HG03457 (cell line): ENCODE results near the gene NTM.

Experiments
- ATAC-seq: cut with Tn5 transposase; IDR thresholded peaks from one replicate; pipeline ENCODE4 v1.9.1; 2021; ENCODE audit warnings: moderate number of reproducible peaks; ENCODE audit not compliant: unreplicated experiment

The NTM gene

DNA sequence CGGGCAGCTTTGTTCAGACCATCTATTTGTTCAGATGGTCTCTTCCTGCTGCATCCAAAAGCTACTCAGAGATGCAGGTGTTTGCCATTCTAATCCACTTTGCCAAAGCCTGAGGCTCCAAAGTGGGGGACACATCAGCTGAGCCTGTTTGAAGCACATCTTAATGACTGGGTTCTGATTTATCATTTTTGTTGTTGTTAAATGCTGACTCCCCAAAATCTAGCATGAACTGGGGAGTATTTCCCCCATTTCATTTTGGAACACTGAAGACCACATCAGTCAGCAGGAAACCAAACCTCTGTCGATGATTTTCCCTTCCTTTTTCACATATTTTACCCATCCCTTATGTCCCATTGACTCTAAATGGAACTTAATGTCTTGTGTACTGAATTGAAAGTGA lies 262.6 kb downstream of the NTM start:
- no peak for ATAC-seq

DNA sequence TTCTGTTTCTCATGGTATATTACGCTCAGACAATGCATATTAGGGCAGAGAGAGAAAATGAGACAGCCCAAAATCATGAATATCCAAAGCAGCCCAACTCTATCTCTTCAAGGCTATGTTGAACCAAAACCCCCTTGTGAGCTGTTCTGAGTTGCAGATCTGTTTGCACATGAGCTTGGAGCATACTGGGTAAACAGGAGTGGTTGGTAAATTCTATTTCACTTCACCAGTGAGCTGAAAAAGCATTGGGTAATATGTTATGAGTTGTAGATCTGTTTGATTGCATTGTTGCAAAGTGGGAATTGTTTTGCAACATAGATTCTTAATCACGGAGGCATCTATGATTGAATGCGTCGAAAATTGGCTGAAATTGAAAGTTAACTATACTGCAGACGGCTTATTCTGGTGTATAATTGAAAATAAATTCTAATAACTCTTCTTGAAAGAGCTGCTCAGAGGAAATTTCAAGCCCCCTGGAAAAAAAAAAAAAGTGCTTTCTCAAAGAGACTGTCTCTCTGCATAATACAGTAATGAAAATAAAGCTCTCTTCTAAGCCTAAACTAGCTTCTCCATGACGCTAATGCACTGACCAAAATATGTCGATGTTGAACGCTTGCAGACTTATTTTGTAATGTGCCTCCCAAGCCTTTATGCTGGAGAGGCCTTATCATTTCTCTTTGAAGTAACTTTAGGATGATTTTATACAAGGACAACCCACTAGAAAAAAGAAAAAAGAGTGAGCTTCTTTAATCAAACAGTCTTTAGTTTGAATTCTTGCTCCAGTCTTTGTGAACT lies 263.7 kb downstream of the NTM start:
- ATAC-seq, result no peak

DNA sequence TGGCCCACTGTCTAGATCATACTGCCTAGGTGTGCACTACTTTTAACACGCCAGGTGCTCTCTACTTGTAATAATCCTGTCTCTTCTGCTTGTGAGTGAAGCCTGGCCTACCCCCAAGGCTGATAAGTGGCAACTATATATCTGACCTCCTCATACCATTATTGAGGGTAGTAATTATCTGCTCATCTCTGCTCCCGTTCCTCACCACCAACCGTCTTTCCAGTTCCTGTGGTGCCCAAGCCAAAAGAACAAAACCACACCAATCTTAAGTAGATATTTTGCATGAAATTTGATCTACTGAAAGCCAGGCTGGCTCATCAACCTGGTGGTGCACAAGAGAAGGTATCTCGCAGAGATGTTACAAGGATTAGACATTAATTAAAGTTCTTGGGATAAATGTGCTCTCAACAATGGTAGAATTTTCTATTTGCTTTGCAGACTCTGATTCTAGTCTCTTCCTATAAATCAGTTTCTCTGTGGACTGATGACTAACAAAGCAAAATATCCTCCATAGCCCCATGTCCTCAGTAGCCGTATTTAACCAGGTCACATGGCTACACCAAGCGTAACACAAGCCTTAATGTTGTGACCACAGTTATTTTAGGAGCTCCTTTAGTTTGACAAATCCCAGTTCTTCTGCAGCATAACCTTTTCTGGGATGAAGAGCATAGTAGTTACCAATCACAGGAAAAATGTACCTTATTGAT lies 267.2 kb downstream of the NTM start:
- no peak for ATAC-seq

DNA sequence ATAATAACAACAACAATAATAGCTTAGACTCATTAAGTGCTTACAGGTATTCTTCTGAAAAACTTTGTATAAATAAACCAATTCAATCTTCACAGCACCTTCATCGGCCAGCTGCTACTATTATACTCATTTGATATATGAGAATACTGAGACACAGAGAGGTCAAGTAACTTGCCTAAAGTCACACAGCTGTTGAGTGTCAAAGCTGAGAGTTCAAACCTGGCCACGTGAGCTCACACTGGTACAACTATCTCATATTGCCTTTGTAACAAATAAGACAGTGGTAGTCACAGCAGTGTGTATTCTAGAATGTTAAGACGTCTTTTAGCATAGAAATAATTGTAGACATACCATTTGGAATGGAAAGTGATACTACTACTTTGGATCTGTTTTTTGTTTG lies 268.5 kb downstream of the NTM start:
- ATAC-seq, result no peak

DNA sequence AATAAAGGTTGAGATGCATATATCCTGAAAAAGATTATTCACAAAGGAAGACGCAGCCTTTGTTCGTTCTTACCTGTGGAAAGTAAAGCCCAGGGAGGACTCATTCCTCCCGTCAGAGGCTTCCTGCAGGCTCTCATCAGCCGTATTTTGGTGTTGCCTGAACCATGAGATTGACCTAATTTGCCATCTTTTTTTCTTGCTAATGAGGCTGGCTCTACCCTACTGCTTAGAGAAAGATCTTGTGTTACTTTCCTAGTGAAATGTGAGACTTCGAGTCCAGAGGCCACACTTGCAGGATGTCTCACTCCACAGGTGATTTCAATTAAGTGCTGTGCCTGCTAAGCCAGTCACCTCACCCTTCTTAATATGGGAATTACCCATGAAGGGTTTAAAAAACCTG lies 269.9 kb downstream of the NTM start:
- no peak for ATAC-seq

DNA sequence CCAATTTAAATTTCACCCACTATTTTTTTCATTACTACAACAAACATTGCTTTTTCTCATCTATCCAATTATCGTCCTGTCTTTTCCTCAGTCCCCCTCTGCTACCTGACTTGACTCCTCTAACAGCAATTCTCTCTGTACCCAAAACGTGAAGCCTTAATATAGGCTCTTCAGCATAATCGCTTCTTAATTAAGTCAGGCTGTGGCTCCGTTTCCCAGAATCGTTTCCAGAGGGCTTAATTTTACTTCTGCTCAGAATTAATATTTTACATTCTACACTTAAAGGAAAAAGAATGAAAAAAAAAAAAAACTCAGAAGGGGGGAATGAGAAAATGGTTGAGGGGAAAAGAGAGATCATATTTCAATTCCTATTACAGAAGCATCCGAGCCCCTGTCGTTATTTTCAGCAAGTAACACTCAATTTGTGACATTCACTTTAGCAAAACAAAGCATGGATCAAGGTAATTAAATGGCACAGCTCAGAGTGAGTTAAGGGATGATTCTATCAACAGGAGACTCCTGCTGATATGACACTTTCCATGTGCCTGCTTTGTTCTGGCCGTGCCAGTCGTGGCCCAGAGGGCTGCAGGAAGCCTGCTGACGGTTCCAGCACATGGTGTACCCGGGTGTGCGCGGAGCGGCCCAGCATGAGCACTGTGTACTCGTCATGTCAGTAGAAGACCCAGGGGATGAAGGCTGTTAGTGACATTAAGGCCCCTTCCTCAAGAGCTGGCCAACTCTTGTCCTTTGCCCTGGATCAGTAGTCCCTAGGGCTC lies 272.5 kb downstream of the NTM start:
- ATAC-seq, result no peak

DNA sequence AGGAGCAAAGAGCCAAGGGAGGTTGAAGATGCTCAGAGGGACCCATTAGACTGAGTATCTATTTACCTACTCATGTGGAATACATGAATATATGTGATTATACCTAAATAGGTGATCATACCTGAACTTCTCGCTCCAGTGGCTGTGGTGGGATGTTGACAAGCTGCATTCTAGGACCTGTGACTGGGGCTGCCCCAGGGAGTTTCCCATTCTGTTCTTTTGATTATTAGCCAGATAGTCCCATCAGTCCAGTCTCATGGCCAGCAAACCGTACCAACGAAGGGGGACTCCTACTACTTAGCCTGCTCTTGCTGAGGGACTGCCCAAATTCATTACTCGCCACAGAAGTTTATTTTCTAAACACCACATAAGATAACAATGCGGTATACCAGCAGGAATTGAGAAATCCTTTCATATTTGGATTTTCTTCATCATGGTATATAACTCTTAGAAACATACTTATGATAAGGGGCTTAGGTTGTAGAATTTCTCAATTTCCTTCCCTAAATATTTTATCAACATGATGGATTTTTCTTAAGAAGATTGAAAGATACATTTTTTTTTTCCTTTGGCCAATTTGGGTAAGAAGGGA lies 273.9 kb downstream of the NTM start:
- ATAC-seq, result no peak

DNA sequence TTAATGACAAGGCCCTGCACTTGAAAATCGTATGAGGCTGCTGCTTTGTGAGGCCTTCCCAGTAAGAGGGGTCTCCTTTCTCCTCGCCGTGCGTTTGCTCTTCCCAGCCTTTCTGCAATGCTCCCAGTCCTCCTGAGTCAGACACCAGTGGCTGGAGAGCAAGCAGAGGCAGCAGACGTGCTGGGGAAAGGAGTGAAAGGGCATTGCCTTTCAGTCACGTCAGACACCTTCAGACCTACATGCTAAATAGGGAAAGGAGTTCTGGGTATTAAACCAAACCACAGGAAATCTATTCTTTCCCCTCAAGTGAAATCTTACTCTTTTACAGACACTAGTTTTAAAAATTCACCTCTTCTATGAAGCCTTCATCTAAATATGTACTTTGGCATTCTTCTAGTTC lies 274.8 kb downstream of the NTM start:
- ATAC-seq, result no peak

DNA sequence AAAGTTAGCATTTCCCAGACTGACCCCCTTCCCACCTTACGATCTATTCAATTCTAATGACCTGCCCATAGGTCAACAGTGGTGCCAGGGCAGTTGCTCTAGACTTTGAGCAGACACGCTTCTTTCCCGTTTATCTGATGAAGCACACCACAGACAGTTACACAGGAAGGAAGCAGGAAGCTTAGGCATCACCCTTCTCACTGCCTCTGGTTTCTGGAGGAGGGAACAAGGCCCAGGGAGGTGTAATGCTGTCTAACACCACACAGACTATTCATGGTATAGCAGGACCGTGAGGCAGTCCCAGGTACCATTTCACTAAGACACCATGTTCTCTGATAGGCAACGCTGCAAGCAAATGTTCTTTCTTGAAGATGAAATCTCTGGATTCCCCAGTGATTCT lies 279.4 kb downstream of the NTM start:
- no peak for ATAC-seq

DNA sequence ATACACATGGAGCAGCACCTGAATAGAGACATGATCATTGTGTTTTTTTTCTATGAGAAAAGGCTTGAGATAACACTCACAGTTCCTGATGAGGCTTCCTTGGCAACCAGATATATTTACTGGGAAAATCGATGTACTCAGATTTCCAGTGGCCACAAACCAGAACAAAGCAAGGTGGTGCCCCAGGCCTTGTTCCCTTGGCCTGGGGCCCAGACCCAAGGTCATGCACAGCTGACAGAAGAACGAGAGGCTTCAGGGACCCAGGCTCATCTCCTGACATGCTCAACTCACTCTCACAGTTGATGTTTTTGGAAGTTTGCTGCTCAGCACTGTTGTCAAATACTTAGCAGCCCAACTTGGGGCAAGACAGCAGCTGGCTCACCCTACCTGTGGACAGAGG lies 281.8 kb downstream of the NTM start:
- no peak for ATAC-seq

DNA sequence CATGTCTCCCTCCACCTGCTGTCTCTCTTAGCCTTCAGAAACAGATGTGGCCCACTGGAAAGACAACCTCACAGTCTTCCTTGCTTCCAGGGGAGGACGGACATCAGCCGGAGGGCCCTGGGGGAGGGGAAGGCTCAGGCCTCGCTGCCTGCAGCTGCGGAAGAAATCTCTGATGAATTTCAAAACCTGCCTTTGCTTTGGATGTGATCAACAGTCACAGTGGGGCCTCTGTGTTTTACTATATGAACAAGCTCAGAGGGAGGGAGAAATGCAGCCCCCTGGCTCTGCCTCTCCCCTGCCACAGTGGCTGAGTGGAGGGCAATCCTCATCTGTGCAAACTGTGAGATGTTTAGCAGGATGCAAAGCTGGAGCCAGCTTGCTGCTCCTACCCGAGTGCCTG lies 282.8 kb downstream of the NTM start:
- no peak for ATAC-seq

DNA sequence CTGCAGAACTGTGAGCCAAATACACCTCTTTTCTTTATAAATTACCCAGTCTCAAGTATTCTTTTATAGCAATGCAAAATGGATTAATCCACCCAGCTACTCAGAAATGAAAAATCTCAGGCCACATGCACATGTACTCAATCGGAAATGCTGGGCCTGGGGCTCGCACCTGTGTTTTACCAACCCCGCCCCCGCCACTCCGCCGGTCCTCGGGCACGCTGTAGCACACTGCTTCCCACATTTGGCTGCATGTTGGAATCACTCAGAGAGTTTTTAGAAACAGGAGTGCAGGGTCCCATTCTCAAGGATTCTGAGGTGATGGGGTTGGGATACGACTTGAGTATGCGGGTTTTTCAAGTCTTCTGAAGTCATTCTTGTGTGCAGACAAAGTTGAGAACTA lies 284.4 kb downstream of the NTM start:
- no peak for ATAC-seq

DNA sequence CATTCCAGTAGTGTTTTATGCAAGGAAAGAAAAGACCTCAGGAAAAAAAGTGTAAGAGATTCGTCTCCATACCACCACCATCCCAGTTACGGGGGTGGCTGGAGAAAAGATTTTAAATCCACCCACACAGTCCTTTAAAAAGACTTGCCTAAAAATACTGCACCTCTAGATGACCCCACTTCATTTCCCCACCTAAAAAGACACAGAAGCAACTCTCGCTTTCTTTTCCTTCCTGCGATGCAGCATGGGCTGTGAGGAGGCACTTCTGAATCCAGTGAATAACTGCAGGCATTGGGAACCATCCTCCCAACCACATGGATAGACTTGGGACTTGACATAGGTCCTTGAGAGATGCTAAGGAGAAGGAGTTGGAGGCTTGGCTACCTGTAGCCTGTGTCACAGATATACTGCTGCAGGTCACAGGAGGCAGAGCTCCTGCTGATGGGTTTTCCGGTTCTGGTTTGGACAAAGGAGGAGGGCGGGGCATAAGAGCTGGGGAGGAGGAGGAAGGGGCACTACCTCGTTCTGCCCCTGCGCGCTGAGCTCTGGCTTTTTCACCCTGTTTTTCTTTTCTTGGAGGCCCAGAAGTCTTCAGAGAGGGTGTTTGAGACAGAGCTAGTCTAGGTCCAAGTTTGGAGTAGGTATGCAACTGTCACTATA lies 285.9 kb downstream of the NTM start:
- ATAC-seq, result no peak

DNA sequence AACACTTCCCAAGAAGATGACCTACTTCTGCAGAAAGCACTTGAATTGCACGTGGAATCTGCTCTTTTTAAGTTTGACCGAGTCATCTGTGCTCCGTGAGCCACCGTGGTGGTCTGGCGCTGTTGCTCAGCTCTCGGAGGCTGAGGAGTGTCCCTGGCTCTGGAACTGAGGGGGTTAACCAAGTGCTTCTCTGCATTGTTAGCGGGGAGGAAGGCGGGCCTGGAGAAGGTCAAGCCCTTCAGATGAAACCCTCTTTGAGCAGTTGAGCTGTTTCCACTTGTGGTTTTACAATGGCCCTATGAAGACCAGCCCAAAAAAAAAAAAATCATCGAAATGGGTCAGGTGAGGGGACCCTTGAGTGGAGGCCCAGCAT lies 286.4 kb downstream of the NTM start:
- no peak for ATAC-seq

DNA sequence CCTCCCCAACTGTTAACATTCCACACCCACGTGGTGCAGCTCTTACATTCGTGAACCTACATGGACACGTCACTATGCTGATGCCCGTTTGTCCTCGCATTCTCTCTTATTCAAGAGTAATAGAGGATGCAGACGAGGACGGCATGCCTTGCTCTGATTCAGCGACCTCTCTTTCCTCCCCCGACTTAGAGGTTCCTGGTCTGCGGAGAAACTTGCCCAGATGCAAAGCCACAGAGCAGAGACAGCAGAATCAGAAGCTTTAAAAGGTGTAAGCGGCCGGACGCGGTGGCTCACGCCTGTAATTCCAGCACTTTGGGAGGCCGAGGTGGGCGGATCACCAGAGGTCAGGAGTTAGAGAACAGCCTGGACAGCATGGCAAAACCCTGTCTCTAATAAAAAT lies 288.0 kb downstream of the NTM start:
- no peak for ATAC-seq

DNA sequence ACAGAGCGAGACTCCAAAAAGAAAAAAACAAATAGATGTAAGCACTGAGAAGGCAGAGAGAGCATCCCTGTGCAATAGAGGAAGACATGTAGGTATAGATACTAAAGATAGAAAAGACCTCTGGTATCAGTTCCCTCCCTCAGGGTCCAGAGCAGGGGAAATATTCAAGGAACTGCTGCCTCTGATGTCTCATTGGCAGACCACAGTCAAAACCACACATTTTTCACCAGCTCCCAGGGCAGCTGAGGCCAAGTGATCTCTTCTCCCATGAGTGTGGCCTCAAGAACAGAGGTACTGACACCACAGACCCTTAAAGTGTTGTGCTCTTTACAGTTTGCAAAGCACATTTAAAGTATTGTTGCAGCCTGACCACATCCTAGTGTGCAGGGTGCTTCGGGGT lies 288.5 kb downstream of the NTM start:
- ATAC-seq, result no peak

DNA sequence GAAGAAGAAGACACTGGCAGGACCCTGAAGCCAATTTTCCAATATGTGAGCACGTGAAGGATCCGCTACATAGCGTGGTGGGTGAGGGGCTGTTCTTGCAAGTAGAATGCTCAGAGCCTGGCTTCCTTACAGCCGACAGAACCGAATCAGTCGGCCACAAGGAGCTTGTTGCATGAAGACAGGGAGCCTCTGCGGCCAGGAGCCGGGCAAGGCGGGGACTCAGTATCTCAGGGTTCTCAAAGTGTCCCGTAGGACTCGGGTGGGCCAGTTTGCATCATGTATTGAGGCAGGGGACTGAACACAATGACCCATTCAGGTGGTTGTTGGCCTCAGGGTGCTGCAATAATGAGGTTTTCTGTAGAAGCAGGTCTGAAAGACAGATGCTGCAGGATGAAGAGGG lies 289.5 kb downstream of the NTM start:
- ATAC-seq, result no peak

DNA sequence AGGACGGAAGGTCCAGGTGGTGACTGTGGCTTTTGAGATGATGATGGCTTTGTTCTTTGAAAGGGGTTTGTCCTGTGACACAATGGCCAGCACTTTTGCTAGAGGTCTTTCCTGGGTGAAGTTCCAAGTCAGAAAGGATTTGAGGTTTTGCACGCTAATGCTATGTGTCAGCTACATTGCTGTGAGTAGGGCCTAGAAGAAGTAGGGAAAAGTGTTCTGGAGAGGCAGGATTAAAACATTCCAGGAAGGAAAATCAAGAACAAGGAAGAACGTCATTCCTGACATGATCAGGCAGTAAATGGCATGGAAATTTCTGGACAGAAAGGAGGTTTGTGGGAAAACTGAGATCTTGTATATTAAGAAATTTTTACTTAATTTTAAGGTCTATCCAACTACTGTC lies 290.7 kb downstream of the NTM start:
- no peak for ATAC-seq

DNA sequence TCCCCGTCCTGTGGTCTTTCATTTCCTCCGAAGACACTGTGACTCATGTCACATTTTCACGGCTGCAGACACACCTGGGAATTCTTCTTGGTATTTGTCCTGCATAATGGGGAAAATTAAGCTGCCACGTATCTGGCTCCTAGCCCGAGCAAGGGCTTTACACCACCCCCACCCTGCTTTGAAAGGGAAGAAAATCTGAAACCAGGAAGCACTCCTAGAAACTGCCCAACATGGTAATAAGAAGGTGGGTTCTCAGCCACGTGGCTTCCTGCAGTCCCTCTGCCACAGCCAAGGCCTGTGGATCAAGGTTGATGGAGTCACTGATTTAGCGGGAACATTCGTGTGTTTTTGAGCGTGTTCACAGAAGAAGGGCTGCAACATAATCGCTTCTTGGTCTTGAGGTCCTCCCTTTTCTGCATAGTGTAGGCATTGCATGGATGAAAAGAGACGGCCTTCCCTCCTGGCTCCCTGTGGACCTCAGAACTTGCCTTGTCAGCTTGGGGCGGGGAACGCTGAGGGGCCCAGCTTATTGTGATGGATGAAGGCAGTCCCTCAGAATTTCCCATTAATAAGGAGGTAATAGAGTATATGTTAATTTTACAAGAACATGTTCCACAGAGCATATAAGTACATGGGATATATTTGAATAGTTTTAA lies 292.0 kb downstream of the NTM start:
- ATAC-seq, result no peak

DNA sequence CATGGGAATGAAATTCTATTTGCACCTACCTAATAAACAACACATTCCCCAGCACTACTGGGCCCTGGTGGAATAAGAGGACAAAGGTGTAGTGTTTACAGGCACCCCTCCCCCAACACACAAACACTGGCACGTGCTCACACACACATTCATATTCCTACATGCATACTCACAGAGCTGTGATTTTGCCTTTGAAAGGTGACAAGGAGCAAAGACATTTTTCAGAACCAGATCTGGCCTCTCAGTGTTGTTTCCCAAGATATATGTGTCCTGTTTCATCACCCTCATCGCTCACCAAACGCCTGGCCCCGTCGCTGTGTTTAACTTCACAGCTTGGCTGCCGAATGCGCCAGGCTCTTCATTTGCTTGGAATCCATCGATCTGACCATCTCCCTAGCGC lies 292.6 kb downstream of the NTM start:
- ATAC-seq, result no peak
